ENCODE results near the gene CDH3. TPM values are rescaled to one million over a fixed set of nuclear protein-coding genes. Genes with fewer than 3 reads are reported as not detected.

CDH3 gene
- total RNA-seq, 2 donors from 2014 or later, result 30.0 to 98.5 TPM

GRCh38 chr16:68722119-68723024, 77.3 kb downstream of the CDH3 start:
- Histone ChIP-seq H3K4me1 (replicated peaks) (no peaks in the 10 kb centered on the region), H3K4me3 (no peak overlapping the region), H3K36me3 (no peaks in the 10 kb centered on the region), H3K9me3 (no peaks in the 10 kb centered on the region), H3K27me3 (replicated peaks; ENCODE audit: insufficient read depth) (no peaks in the 10 kb centered on the region), H3K27ac (peak overlapping the region in 1 of 2 donors; percentile 19)
- no peak for TF ChIP-seq POLR2A (IDR thresholded peaks at IDR 0.05)
- 69% methylated on average over 12 of the region's 12 CpGs for WGBS
- intact Hi-C loops (cut with DNase I), result no loop called here
- DNase-seq (ENCODE audit: low spot score), result no peak

- H3K27ac ChIP-seq, result no peak overlapping the region
- no peaks in the 10 kb centered on the region for H3K4me1 ChIP-seq (replicated peaks)
- H3K9me3 ChIP-seq, result no peaks in the 10 kb centered on the region
- no peak for DNase-seq (ENCODE audit: low spot score)
- TF ChIP-seq POLR2A (IDR thresholded peaks at IDR 0.05), result no peak
- TF ChIP-seq POLR2AphosphoS5 (IDR thresholded peaks at IDR 0.05), result peak; percentile 13
- no peaks in the 10 kb centered on the region for H3K27me3 ChIP-seq (replicated peaks; ENCODE audit: insufficient read depth)
- WGBS, result 23% methylated on average over 3 of the region's 3 CpGs
- no peak overlapping the region for H3K4me3 ChIP-seq
- H3K36me3 ChIP-seq, result no peaks in the 10 kb centered on the region
- intact Hi-C loops (cut with DNase I), result no loop called here
Measured at GRCh38 chr16:68724797-68725196, 79.7 kb downstream of the CDH3 start.

- 89% methylated on average over 4 of the region's 4 CpGs for WGBS
- no peak overlapping the region for H3K27ac ChIP-seq
- intact Hi-C loops (cut with DNase I), result no loop called here
Measured at GRCh38 chr16:68728523-68728922, 83.4 kb downstream of the CDH3 start.

GRCh38 chr16:68731637-68732036, 86.5 kb downstream of the CDH3 start:
- WGBS, result 32% methylated on average over 3 of the region's 3 CpGs
- Histone ChIP-seq H3K4me1 (replicated peaks) (no peaks in the 10 kb centered on the region), H3K9me3 (no peaks in the 10 kb centered on the region), H3K27me3 (replicated peaks; ENCODE audit: insufficient read depth) (no peaks in the 10 kb centered on the region), H3K4me3 (no peak overlapping the region), H3K36me3 (no peaks in the 10 kb centered on the region), H3K27ac (peak overlapping the region in 1 of 2 donors; percentile 54)
- DNase-seq (ENCODE audit: low spot score), result no peak
- TF ChIP-seq POLR2A (IDR thresholded peaks at IDR 0.05) (no peak), POLR2AphosphoS5 (IDR thresholded peaks at IDR 0.05) (no peak), CTCF (IDR thresholded peaks at IDR 0.05) (no peak)
- intact Hi-C loops (cut with DNase I), result no loop called here

More at GRCh38 chr16:68728523-68728922, 83.4 kb downstream of the CDH3 start:
- DNase-seq (ENCODE audit: low spot score), result no peak
- H3K9me3 ChIP-seq, result no peaks in the 10 kb centered on the region
- no peaks in the 10 kb centered on the region for H3K36me3 ChIP-seq
- TF ChIP-seq CTCF (IDR thresholded peaks at IDR 0.05) (no peak), POLR2AphosphoS5 (IDR thresholded peaks at IDR 0.05) (no peak), POLR2A (IDR thresholded peaks at IDR 0.05) (no peak)
- no peaks in the 10 kb centered on the region for H3K27me3 ChIP-seq (replicated peaks; ENCODE audit: insufficient read depth)
- H3K4me1 ChIP-seq (replicated peaks), result no peaks in the 10 kb centered on the region
- H3K4me3 ChIP-seq, result no peak overlapping the region

- Histone ChIP-seq H3K4me3 (no peak overlapping the region), H3K27ac (peak overlapping the region; percentile 54 to 68), H3K4me1 (replicated peaks) (no peaks in the 10 kb centered on the region), H3K36me3 (no peaks in the 10 kb centered on the region), H3K9me3 (no peaks in the 10 kb centered on the region), H3K27me3 (replicated peaks; ENCODE audit: insufficient read depth) (no peaks in the 10 kb centered on the region)
- intact Hi-C loops (cut with DNase I), result no loop called here
- TF ChIP-seq POLR2AphosphoS5 (IDR thresholded peaks at IDR 0.05) (peak; percentile 56), CTCF (IDR thresholded peaks at IDR 0.05) (no peak), POLR2A (IDR thresholded peaks at IDR 0.05) (no peak)
- WGBS, result 29% methylated on average over 8 of the region's 8 CpGs
- DNase-seq (ENCODE audit: low spot score), result peak; percentile 79
Measured at GRCh38 chr16:68732042-68732680, 87.1 kb downstream of the CDH3 start.
